CD4-positive, alpha-beta T cell (primary cell): Measurements from ENCODE around the gene CELF5. TPM values are rescaled to one million over a fixed set of nuclear protein-coding genes. Genes with fewer than 3 reads are reported as not detected.
A peak's percentile ranks its signal among the peaks of the same experiment; 100 is the strongest.

ENCODE experiments used
- ATAC-seq: fragments of 200-7000 bp; cut with Tn5 transposase; one replicate; pipeline ENCODE4 v1.10.0; 2022; ENCODE audit warnings: mild to moderate bottlenecking; ENCODE audit not compliant: poor library complexity
- CTCF ChIA-PET: fragments of 350-600 bp; sonication (Branson Sonifier 250); formaldehyde crosslinking; loops from one replicate; lab custom pipeline; 2021; ENCODE audit warnings: antibody characterized with exemption, inconsistent platforms; lab: Charles Lee
- POLR2A ChIA-PET: fragments of 350-600 bp; sonication (Branson Sonifier 250); formaldehyde crosslinking; loops from one replicate; lab custom pipeline; 2021; ENCODE audit warnings: antibody characterized with exemption, inconsistent platforms; lab: Charles Lee
- DNase-seq, 14 experiments: peaks; one replicate each; pipeline ENCODE4 v3.0.0-alpha.2; 2013 to 2020; ENCODE audit warnings: mixed read lengths in 2 of 14
- H3K27ac ChIP-seq, 2 donors: one replicate each; pipeline versions ENCODE4 v1.5.1 to v1.7.0; 2013; ENCODE audit warnings: low read length in 2 of 2, low read depth in 1 of 2, mild to moderate bottlenecking in 1 of 2
- H3K27me3 ChIP-seq, 2 experiments: 1 replicate in 1 of 2; 2 replicates in 1 of 2; pipeline versions ENCODE4 v1.6.1 to v1.7.0; 2013; ENCODE audit warnings: low read length in 2 of 2, control low read depth in 1 of 2, mild to moderate bottlenecking in 1 of 2, moderate library complexity in 1 of 2; ENCODE audit not compliant: insufficient read depth in 2 of 2, control insufficient read depth in 1 of 2
- H3K36me3 ChIP-seq: one replicate; pipeline ENCODE4 v1.6.1; 2013; ENCODE audit warnings: low read length, control low read depth; ENCODE audit not compliant: insufficient read depth
- H3K4me1 ChIP-seq: one replicate; pipeline ENCODE4 v1.6.1; 2013; ENCODE audit warnings: low read length, control low read depth; ENCODE audit not compliant: insufficient read depth
- H3K4me3 ChIP-seq: one replicate; pipeline ENCODE4 v1.5.1; 2013; ENCODE audit warnings: mild to moderate bottlenecking, low read length, moderate library complexity
- H3K9me3 ChIP-seq, 2 experiments: 1 replicate in 1 of 2; 2 replicates in 1 of 2; pipeline versions ENCODE4 v1.6.1 to v1.7.0; 2013; ENCODE audit warnings: low read length in 2 of 2, mild to moderate bottlenecking in 2 of 2, control low read depth in 1 of 2, moderate library complexity in 1 of 2; ENCODE audit not compliant: control insufficient read depth in 1 of 2, insufficient read depth in 1 of 2
- H3K27ac Mint-ChIP-seq: one replicate; pipeline ENCODE4 v1.8.0; 2020; ENCODE audit warnings: mixed read lengths
- H3K27me3 Mint-ChIP-seq: one replicate; pipeline ENCODE4 v1.8.0; 2021; ENCODE audit warnings: mixed read lengths
- H3K36me3 Mint-ChIP-seq: one replicate; pipeline ENCODE4 v1.8.0; 2021; ENCODE audit warnings: low read depth, mixed read lengths
- H3K4me1 Mint-ChIP-seq: one replicate; pipeline ENCODE4 v1.8.0; 2021; ENCODE audit warnings: low read depth, mixed read lengths
- H3K4me3 Mint-ChIP-seq: one replicate; pipeline ENCODE4 v1.8.0; 2020; ENCODE audit warnings: mild to moderate bottlenecking, mixed read lengths
- H3K9me3 Mint-ChIP-seq: one replicate; pipeline ENCODE4 v1.8.0; 2020; ENCODE audit warnings: mixed read lengths
- intact Hi-C, 2 experiments: fragments of 100-400 bp; cut with DNase I in 1 of 2; cut with micrococcal nuclease in 1 of 2; formaldehyde crosslinking; loops; one replicate each; pipeline versions ENCODE4 v1.15.1 to v1.9.0; 2023 to 2025; cut with DNase I, micrococcal nuclease
- polyA plus RNA-seq, 2 donors: library from polyadenylated mRNA; unstranded; fragments of 120-200 nt; gene quantifications; one replicate each; pipeline ENCODE4 v1.2.1, GENCODE V29; 2013
- total RNA-seq, 174 experiments: library from RNA in 2 of 174; stranded (reverse) in 2 of 174; gene quantifications; one replicate each; pipeline ENCODE4 v1.2.3 and lab custom pipeline; 2021 to 2026
- TF ChIP-seq, protein P1 (sequence below): fragments of 200-600 bp; IDR thresholded peaks from one replicate; pipeline ENCODE4 v1.8.0; 2022; ENCODE audit warnings: antibody characterized with exemption, mild to moderate bottlenecking

The CELF5 gene
- total RNA-seq (under 1 TPM; 0.36 TPM), total RNA-seq (lab: John Stamatoyannopoulos, UW) (0 to 0.79 (median 0.19) reads per million in 172 experiments)
- 0.11 TPM for polyA plus RNA-seq (2013, experiment 1 of 2)
- 0.18 TPM for polyA plus RNA-seq (2013, experiment 2 of 2)

GRCh38 chr19:3224346-3225168 lies at the start of gene CELF5:
TSS of gene CELF5 (plus strand) at chr19:3224661. CDS start at chr19:3224740, 79 bp downstream.
- H3K4me1 Mint-ChIP-seq, result no peaks in the 10 kb centered on the region
- H3K9me3 Mint-ChIP-seq, result no peaks in the 10 kb centered on the region
- no peaks in the 10 kb centered on the region for H3K36me3 Mint-ChIP-seq
- H3K27ac ChIP-seq, result no peak within 1 kb of the TSS
- no peaks in the 10 kb centered on the region for H3K9me3 ChIP-seq
- TF ChIP-seq, protein P1, sequence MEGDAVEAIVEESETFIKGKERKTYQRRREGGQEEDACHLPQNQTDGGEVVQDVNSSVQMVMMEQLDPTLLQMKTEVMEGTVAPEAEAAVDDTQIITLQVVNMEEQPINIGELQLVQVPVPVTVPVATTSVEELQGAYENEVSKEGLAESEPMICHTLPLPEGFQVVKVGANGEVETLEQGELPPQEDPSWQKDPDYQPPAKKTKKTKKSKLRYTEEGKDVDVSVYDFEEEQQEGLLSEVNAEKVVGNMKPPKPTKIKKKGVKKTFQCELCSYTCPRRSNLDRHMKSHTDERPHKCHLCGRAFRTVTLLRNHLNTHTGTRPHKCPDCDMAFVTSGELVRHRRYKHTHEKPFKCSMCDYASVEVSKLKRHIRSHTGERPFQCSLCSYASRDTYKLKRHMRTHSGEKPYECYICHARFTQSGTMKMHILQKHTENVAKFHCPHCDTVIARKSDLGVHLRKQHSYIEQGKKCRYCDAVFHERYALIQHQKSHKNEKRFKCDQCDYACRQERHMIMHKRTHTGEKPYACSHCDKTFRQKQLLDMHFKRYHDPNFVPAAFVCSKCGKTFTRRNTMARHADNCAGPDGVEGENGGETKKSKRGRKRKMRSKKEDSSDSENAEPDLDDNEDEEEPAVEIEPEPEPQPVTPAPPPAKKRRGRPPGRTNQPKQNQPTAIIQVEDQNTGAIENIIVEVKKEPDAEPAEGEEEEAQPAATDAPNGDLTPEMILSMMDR, result no peak
- no peak within 1 kb of the TSS for H3K4me3 Mint-ChIP-seq
- peak; percentile 34 to 83 (median 54) for DNase-seq
- no peaks in the 10 kb centered on the region for H3K36me3 ChIP-seq
- intact Hi-C loops, result no loop called here
- peaks cover 34 to 38% of the 10 kb centered on the region in 2 experiments for H3K27me3 ChIP-seq
- H3K4me1 ChIP-seq, result peaks cover 8% of the 10 kb centered on the region
- CTCF ChIA-PET, result interaction anchor here (0.5 to 1.0 kb wide), 2 partner anchors 24 to 41 kb away, joined by 3 read pairs; no protein-coding TSS in a partner anchor
- peak; percentile 82 for ATAC-seq
- H3K27me3 Mint-ChIP-seq, result peaks cover 29% of the 10 kb centered on the region
- POLR2A ChIA-PET, result no interaction called here
- H3K27ac Mint-ChIP-seq, result no peak within 1 kb of the TSS
- no peak within 1 kb of the TSS for H3K4me3 ChIP-seq

GRCh38 chr19:3175781-3176714 lies 48.4 kb upstream of the CELF5 start:
- Histone ChIP-seq H3K9me3 (no peaks in the 10 kb centered on the region), H3K27ac (peak overlapping the region; percentile 71 to 81), H3K27me3 (no peaks in the 10 kb centered on the region), H3K36me3 (peaks cover 6% of the 10 kb centered on the region), H3K4me1 (peaks cover 32% of the 10 kb centered on the region), H3K4me3 (peak overlapping the region; percentile 52)
- Mint-ChIP-seq H3K4me1 (peaks cover 37% of the 10 kb centered on the region), H3K27me3 (no peaks in the 10 kb centered on the region), H3K9me3 (no peaks in the 10 kb centered on the region), H3K36me3 (peaks cover 28% of the 10 kb centered on the region), H3K27ac (peak overlapping the region; percentile 100), H3K4me3 (peak overlapping the region; percentile 88)
- CTCF ChIA-PET, result interaction anchor here (1.1 kb wide), 1 partner anchor 12 kb away, joined by 3 read pairs; no protein-coding TSS in a partner anchor
- intact Hi-C loops, result loop anchor here in 1 of 2 experiments (5.0 kb wide), 1 partner anchor 129 kb away; no protein-coding TSS in a partner anchor
- no peak for ATAC-seq
- TF ChIP-seq, protein P1, result no peak
- DNase-seq, result peak in 9 of 14 experiments; percentile 34 to 64 (median 54)
- POLR2A ChIA-PET, result interaction anchor here (0.9 to 2.0 kb wide), 3 partner anchors 10 to 225 kb away, joined by 3 to 17 read pairs (median 3); partner anchors contain the start of gene NCLN
